Breast epithelium (tissue), 4 donors: ENCODE data around the gene KLHL22. TPM values are rescaled to one million over a fixed set of nuclear protein-coding genes. Genes with fewer than 3 reads are reported as not detected.

Source experiments
- DNase-seq, 2 donors: peaks; one replicate each; pipeline ENCODE4 v3.0.0-alpha.2; 2019; ENCODE audit warnings: low spot score in 2 of 2
- H3K27ac ChIP-seq, 2 donors: fragments of 200-600 bp; sonication (generic) in 1 of 2; one replicate each; pipeline ENCODE4 v1.5.1; 2016 to 2019; ENCODE audit warnings: mild to moderate bottlenecking in 1 of 2
- H3K27me3 ChIP-seq, 2 donors: fragments of 200-600 bp; sonication (generic) in 1 of 2; one replicate each; pipeline versions ENCODE4 v1.5.1 to v1.6.0; 2017 to 2019; ENCODE audit warnings: control low read depth in 1 of 2, mild to moderate bottlenecking in 1 of 2
- H3K36me3 ChIP-seq: fragments of 200-600 bp; one replicate; pipeline ENCODE4 v1.5.1; 2019
- H3K4me1 ChIP-seq, 2 donors: fragments of 200-600 bp; sonication (generic); one replicate each; pipeline ENCODE4 v1.5.1; 2016 to 2019; ENCODE audit warnings: control low read depth in 1 of 2
- H3K4me3 ChIP-seq, 3 donors: fragments of 200-600 bp; sonication (generic); 1 replicate in 2 of 3; 2 replicates in 1 of 3; pipeline ENCODE4 v1.5.1; 2016 to 2019; ENCODE audit warnings: mild to moderate bottlenecking in 3 of 3, moderate library complexity in 2 of 3
- H3K9me3 ChIP-seq, 2 donors: fragments of 200-600 bp; sonication (generic) in 1 of 2; one replicate each; pipeline ENCODE4 v1.5.1; 2016 to 2019; ENCODE audit warnings: control low read depth in 1 of 2
- CTCF ChIP-seq, 3 donors: fragments of 450-650 bp; IDR thresholded peaks; one replicate each; pipeline ENCODE4 v1.5.1; 2016 to 2017; ENCODE audit warnings: antibody characterized with exemption in 3 of 3, mild to moderate bottlenecking in 3 of 3, moderate library complexity in 3 of 3
- POLR2A ChIP-seq: fragments of 450-650 bp; IDR thresholded peaks from one replicate; pipeline ENCODE4 v1.6.1; 2016; ENCODE audit warnings: antibody characterized with exemption, mild to moderate bottlenecking, moderate library complexity
- POLR2AphosphoS5 ChIP-seq, 3 donors: sonication (generic); formaldehyde crosslinking; IDR thresholded peaks; one replicate each; pipeline ENCODE4 v1.6.1; 2017; ENCODE audit warnings: antibody characterized with exemption in 3 of 3
- intact Hi-C: fragments of 100-400 bp; cut with DNase I; formaldehyde crosslinking; loops from one replicate; pipeline ENCODE4 v1.15.1; 2023; ENCODE audit warnings: low total_unique reads
- total RNA-seq, 3 donors: library from RNA; depleted of rRNA; stranded (reverse); fragments of >200 nt; gene quantifications; one replicate each; pipeline ENCODE4 v1.1.0, GENCODE V29; 2016

Gene KLHL22
- total RNA-seq, 3 donors from 2014 or later = 28.5 to 38.0 (median 35.4) TPM

- H3K27ac ChIP-seq = peak overlapping the region; percentile 63 to 74
- H3K27me3 ChIP-seq = no peaks in the 10 kb centered on the region
- H3K4me3 ChIP-seq = no peak overlapping the region
- no peaks in the 10 kb centered on the region for H3K36me3 ChIP-seq
- intact Hi-C loops = no loop called here
- peaks cover 6 to 13% of the 10 kb centered on the region in 2 donors for H3K4me1 ChIP-seq
- no peaks in the 10 kb centered on the region for H3K9me3 ChIP-seq
- TF ChIP-seq POLR2AphosphoS5 (IDR thresholded peaks at IDR 0.05) (no peak), POLR2A (no peak), CTCF (IDR thresholded peaks at IDR 0.05) (no peak)
- DNase-seq = no peak
Observed at GRCh38 chr22:20423008-20423905, 72.3 kb downstream of the KLHL22 start.

GRCh38 chr22:20422271-20423007, 73.2 kb downstream of the KLHL22 start:
- no peak for TF ChIP-seq POLR2AphosphoS5 (IDR thresholded peaks at IDR 0.05)
- no peak for TF ChIP-seq CTCF (IDR thresholded peaks at IDR 0.05)
- no peak for TF ChIP-seq POLR2A
- intact Hi-C loops = no loop called here
- Histone ChIP-seq H3K27me3 (no peaks in the 10 kb centered on the region), H3K9me3 (no peaks in the 10 kb centered on the region), H3K36me3 (no peaks in the 10 kb centered on the region), H3K4me3 (no peak overlapping the region), H3K4me1 (peaks cover 6 to 14% of the 10 kb centered on the region in 2 donors), H3K27ac (peak overlapping the region; percentile 63 to 74)
- DNase-seq = no peak

GRCh38 chr22:20421507-20421874, 74.1 kb downstream of the KLHL22 start:
- no peaks in the 10 kb centered on the region for H3K36me3 ChIP-seq
- H3K27me3 ChIP-seq = no peaks in the 10 kb centered on the region
- DNase-seq = no peak
- H3K4me3 ChIP-seq = no peak overlapping the region
- H3K9me3 ChIP-seq = no peaks in the 10 kb centered on the region
- no peak for TF ChIP-seq CTCF (IDR thresholded peaks at IDR 0.05)
- TF ChIP-seq POLR2AphosphoS5 (IDR thresholded peaks at IDR 0.05) = no peak
- TF ChIP-seq POLR2A = no peak
- peaks cover 6 to 14% of the 10 kb centered on the region in 2 donors for H3K4me1 ChIP-seq
- intact Hi-C loops = no loop called here
- no peak overlapping the region for H3K27ac ChIP-seq

- intact Hi-C loops = no loop called here
- Histone ChIP-seq H3K27ac (no peak overlapping the region), H3K4me1 (peaks cover 6 to 14% of the 10 kb centered on the region in 2 donors), H3K27me3 (no peaks in the 10 kb centered on the region), H3K36me3 (no peaks in the 10 kb centered on the region), H3K9me3 (no peaks in the 10 kb centered on the region), H3K4me3 (no peak overlapping the region)
- TF ChIP-seq POLR2A = no peak
- DNase-seq = no peak
Observed at GRCh38 chr22:20420157-20420842, 75.3 kb downstream of the KLHL22 start.

- TF ChIP-seq CTCF (IDR thresholded peaks at IDR 0.05) = no peak
- TF ChIP-seq POLR2AphosphoS5 (IDR thresholded peaks at IDR 0.05) = no peak
- TF ChIP-seq POLR2A = no peak
- H3K4me3 ChIP-seq = no peak overlapping the region
- intact Hi-C loops = no loop called here
- no peak overlapping the region for H3K27ac ChIP-seq
- DNase-seq = no peak
- no peaks in the 10 kb centered on the region for H3K36me3 ChIP-seq
- H3K27me3 ChIP-seq = no peaks in the 10 kb centered on the region
- peaks cover 6 to 14% of the 10 kb centered on the region in 2 donors for H3K4me1 ChIP-seq
- H3K9me3 ChIP-seq = no peaks in the 10 kb centered on the region
Observed at GRCh38 chr22:20419664-20419951, 76.0 kb downstream of the KLHL22 start.
